Chondrocyte (in vitro differentiated cells): ENCODE results near the gene MUC5AC. TPM values are rescaled to one million over a fixed set of nuclear protein-coding genes. Genes with fewer than 3 reads are reported as not detected.
"Not testable (repeated sequence)": the region's sequence is repeated elsewhere in the genome, so short reads cannot be mapped to it uniquely, and the experiment has no call there.

Experiments
- DNase-seq: peaks from one replicate; pipeline ENCODE4 v3.0.0; 2021; ENCODE audit warnings: mixed read lengths, low spot score
- H3K27ac Mint-ChIP-seq: one replicate; pipeline ENCODE4 v1.8.0; 2021; ENCODE audit warnings: mild to moderate bottlenecking, moderate library complexity, mixed read lengths; ENCODE audit not compliant: unreplicated experiment
- H3K27me3 Mint-ChIP-seq: 2 replicates; pipeline ENCODE4 v1.8.0; 2021; ENCODE audit warnings: low read depth, mixed read lengths
- H3K36me3 Mint-ChIP-seq: 2 replicates; pipeline ENCODE4 v1.8.0; 2021; ENCODE audit warnings: low read depth, mixed read lengths
- H3K4me1 Mint-ChIP-seq: 2 replicates; pipeline ENCODE4 v1.8.0; 2021; ENCODE audit warnings: low read depth, mild to moderate bottlenecking, mixed read lengths
- H3K4me3 Mint-ChIP-seq: one replicate; pipeline ENCODE4 v1.8.0; 2021; ENCODE audit warnings: mild to moderate bottlenecking, moderate library complexity, mixed read lengths; ENCODE audit not compliant: unreplicated experiment
- H3K9me3 Mint-ChIP-seq: 2 replicates; pipeline ENCODE4 v1.8.0; 2021; ENCODE audit warnings: low read depth, mixed read lengths
- total RNA-seq: library from RNA; stranded (reverse); gene quantifications from 3 replicates; pipeline ENCODE4 v1.2.1, GENCODE V29; 2021
- TF ChIP-seq, protein P1 (sequence below): fragments of 200-600 bp; sonication (generic); IDR thresholded peaks from 2 replicates; pipeline ENCODE4 v1.5.0; 2021; ENCODE audit warnings: antibody characterized with exemption, mild to moderate bottlenecking, moderate library complexity

The MUC5AC gene
- total RNA-seq, 1 donor from 2014 or later = not detected

DNA sequence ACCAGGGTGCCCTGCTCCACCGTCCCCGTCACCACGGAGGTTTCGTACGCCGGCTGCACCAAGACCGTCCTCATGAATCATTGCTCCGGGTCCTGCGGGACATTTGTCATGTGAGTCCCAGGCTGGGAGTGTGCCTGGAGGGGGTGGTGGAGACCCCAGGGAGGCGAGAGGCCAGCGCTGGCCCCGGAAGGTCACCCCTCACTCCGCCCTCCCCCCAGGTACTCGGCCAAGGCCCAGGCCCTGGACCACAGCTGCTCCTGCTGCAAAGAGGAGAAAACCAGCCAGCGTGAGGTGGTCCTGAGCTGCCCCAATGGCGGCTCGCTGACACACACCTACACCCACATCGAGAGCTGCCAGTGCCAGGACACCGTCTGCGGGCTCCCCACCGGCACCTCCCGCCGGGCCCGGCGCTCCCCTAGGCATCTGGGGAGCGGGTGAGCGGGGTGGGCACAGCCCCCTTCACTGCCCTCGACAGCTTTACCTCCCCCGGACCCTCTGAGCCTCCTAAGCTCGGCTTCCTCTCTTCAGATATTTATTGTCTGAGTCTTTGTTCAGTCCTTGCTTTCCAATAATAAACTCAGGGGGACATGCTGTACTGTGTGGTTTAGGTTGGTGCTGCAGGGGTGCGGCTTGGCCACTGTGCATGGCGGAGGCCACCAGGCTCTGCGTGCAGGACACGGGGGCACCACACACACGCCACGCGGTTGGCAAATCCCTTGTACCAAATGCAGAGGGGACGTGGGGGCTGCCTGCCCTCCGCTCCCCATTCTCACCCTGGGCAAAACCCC is 47.6 kb upstream of the MUC5AC start:
- no peak overlapping the region for H3K4me3 Mint-ChIP-seq
- TF ChIP-seq, protein P1, sequence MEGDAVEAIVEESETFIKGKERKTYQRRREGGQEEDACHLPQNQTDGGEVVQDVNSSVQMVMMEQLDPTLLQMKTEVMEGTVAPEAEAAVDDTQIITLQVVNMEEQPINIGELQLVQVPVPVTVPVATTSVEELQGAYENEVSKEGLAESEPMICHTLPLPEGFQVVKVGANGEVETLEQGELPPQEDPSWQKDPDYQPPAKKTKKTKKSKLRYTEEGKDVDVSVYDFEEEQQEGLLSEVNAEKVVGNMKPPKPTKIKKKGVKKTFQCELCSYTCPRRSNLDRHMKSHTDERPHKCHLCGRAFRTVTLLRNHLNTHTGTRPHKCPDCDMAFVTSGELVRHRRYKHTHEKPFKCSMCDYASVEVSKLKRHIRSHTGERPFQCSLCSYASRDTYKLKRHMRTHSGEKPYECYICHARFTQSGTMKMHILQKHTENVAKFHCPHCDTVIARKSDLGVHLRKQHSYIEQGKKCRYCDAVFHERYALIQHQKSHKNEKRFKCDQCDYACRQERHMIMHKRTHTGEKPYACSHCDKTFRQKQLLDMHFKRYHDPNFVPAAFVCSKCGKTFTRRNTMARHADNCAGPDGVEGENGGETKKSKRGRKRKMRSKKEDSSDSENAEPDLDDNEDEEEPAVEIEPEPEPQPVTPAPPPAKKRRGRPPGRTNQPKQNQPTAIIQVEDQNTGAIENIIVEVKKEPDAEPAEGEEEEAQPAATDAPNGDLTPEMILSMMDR = no peak
- no peaks in the 10 kb centered on the region for H3K4me1 Mint-ChIP-seq
- peak; percentile 66 for DNase-seq
- H3K9me3 Mint-ChIP-seq = no peaks in the 10 kb centered on the region
- no peaks in the 10 kb centered on the region for H3K36me3 Mint-ChIP-seq
- H3K27ac Mint-ChIP-seq = no peak overlapping the region
- H3K27me3 Mint-ChIP-seq = peaks cover 11% of the 10 kb centered on the region

DNA sequence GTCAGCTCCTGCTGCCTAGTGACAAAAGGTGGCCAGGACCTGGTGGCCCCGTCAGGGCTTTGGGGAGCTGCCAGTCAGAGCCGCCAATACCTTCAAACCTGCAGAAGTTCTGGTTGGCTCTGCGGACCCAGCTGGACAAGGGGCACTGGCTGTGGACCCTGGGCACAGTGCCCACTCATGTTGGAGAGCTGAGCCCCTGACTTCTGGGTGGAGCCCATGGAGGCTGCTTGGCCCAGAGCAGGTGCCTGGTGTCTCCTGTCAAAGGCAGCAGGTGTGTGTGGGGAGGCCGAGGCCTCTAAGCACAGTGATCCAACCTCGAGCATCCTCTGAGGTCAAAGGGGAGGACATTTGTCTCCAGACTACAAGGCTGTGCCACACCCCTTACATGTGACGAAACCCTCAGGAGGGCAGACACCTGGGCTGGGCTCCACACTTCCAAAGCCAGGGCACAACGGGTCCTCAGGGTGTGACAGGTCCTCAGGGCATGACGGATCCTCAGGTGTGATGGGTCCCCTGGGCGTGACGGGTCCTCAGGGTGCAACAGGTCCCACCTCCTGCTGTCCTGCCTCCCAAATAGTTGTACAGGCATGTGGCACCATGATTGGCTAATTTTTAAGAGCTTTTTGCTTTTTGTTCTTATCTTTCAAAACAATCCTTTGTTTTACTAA is 46.1 kb upstream of the MUC5AC start:
- H3K36me3 Mint-ChIP-seq = no peaks in the 10 kb centered on the region
- peak; percentile 66 for DNase-seq
- no peaks in the 10 kb centered on the region for H3K4me1 Mint-ChIP-seq
- H3K4me3 Mint-ChIP-seq = no peak overlapping the region
- H3K9me3 Mint-ChIP-seq = no peaks in the 10 kb centered on the region
- TF ChIP-seq, protein P1 = no peak
- H3K27me3 Mint-ChIP-seq = peaks cover 15% of the 10 kb centered on the region
- H3K27ac Mint-ChIP-seq = no peak overlapping the region

DNA sequence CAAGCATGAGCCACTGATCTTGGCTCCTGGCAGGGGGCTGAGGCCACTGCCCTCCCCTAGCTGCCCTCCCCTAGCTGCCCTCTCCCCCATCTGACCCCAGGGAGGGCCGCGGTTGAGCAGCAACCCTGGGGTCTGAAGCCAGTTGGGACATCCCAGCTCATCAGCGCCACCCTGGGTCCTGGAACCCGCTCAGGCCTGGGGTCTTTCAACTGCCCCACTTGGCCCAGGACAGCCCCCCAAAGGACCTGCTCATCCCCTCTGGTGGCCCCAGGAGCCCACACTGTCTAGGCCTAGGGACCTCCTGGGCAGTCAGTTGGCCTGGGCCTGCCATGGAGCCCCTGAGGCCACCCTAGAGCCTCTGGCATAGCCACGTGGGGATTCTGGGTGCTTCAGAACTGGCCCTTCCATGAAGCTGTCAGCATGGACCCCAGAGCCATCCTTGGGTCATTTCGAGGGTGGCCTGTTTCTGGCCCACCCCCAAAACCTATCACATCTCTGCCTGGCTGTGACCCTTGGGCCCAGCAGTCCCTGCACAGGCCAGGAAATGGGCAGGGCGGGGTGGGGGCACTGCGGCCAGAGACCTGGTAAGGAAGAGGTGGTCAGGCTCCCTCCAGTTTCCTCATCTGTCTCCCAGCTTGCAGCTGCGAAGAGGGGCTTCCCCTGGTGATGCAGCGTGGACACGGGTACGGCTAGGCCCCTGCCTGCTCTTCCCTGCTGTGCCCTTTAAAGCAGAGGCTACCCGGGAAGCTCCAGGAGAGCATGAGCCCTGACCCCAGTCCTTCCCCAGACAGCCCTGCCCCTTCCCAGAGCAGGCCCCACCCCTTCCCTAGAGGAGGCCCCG is 45.2 kb upstream of the MUC5AC start:
- TF ChIP-seq, protein P1 = no peak
- DNase-seq = peak; percentile 61
- Mint-ChIP-seq H3K4me3 (no peak overlapping the region), H3K27me3 (peaks cover 19% of the 10 kb centered on the region), H3K36me3 (no peaks in the 10 kb centered on the region), H3K9me3 (no peaks in the 10 kb centered on the region), H3K27ac (no peak overlapping the region), H3K4me1 (no peaks in the 10 kb centered on the region)

DNA sequence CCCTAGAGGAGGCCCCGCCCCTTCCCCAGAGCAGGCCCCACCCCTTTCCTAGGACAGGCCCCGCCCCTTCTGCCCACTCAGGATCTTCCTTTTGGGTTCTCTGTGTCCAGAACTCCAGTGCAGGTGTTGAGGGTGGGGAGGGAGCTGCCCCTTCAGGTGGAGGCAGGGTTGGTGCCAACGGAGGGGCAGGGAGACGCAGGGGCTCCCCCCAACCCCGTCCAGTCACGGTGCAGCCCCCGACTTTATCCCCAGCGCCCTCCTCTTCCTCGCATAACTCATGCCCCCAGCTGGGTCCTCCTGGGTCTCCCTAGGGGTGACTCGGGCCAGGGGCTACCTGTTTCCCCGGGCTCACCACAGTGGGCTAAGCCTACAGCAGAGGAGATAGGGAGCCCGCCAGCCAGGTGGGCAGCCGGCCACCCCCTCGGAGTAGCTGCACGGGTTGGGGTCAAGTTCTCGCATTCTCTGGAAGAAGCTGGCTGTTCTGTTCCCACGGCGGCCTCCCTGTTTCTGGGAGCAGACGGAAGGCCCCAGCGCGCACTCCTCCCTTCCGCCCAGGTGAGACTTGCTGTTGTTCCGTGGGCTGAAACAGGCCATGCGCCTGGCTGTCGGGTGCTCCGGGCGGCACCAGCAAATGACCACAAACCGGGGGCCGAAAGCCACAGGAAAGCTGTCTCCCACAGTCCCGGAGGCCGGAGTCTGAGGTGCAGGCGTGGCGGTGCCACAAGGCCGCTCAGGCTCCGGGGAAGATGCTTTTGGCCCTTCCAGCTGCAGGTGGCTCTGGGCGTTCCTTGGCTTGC is 44.1 kb upstream of the MUC5AC start:
- no peaks in the 10 kb centered on the region for H3K36me3 Mint-ChIP-seq
- peak; percentile 89 for DNase-seq
- H3K27ac Mint-ChIP-seq = no peak overlapping the region
- H3K9me3 Mint-ChIP-seq = no peaks in the 10 kb centered on the region
- peaks cover 18% of the 10 kb centered on the region for H3K27me3 Mint-ChIP-seq
- no peaks in the 10 kb centered on the region for H3K4me1 Mint-ChIP-seq
- TF ChIP-seq, protein P1 = no peak
- no peak overlapping the region for H3K4me3 Mint-ChIP-seq

DNA sequence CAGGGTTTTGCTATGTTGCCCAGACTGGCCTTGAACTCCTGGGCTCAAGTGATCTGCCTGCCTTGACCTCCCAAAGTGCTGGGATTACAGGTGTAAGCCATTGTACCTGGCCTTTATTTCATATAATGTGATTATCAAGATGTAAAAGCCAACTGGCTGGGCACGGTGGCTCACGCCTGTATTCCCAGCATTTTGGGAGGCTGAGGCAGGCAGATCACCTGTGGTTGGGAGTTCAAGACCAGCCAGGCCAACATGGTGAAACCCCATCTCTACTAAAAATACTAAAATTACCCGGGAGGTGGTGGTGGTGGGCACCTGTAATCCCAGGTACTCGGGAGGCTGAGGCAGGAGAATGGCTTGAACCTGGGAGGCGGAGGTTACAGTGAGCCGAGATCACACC is 42.5 kb upstream of the MUC5AC start:
- not testable (repeated sequence) for H3K4me3 Mint-ChIP-seq, H3K27ac Mint-ChIP-seq, H3K4me1 Mint-ChIP-seq, DNase-seq, H3K9me3 Mint-ChIP-seq, H3K36me3 Mint-ChIP-seq
- peaks cover 21% of the 10 kb centered on the region for H3K27me3 Mint-ChIP-seq
